GM12878 (cell line): Measurements from ENCODE around the gene RICTOR. TPM values are rescaled to one million over a fixed set of nuclear protein-coding genes. Genes with fewer than 3 reads are reported as not detected.
"Not testable (repeated sequence)": the region's sequence is repeated elsewhere in the genome, so short reads cannot be mapped to it uniquely, and the experiment has no call there.

Experiments used
- ATAC-seq: fragments of 200-7000 bp; cut with Tn5 transposase; 3 replicates; pipeline ENCODE4 v1.9.1; 2020; ENCODE audit warnings: mild to moderate bottlenecking, moderate library complexity
- BruUV-seq: library from RNA; stranded (reverse); fragments of 400-500 nt; replicated peaks from 2 replicates; lab custom pipeline; 2021; lab: Mats Ljungman, UMichigan
- CTCF ChIA-PET: fragments of 300-600 bp; sonication (Branson Sonifier 250); formaldehyde crosslinking; extraction: SDS; loops from one replicate; lab custom pipeline; 2021; ENCODE audit warnings: inconsistent platforms; lab: Yijun Ruan, JAX
- POLR2A ChIA-PET: fragments of 350-600 bp; formaldehyde crosslinking; extraction: SDS; loops from one replicate; lab custom pipeline; 2021; ENCODE audit warnings: inconsistent platforms; lab: Charles Lee
- RAD21 ChIA-PET: fragments of 300-600 bp; sonication (Branson Sonifier 250); formaldehyde crosslinking; loops from one replicate; lab custom pipeline; 2023; ENCODE audit warnings: antibody characterized with exemption; ENCODE audit not compliant: unreplicated experiment; lab: Charles Lee
- SMC1A ChIA-PET: fragments of 300-600 bp; sonication (Branson Sonifier 250); formaldehyde crosslinking; loops from one replicate; lab custom pipeline; 2023; ENCODE audit not compliant: unreplicated experiment, uncharacterized antibody; lab: Charles Lee
- DNase-seq: peaks from one replicate; pipeline ENCODE4 v3.0.0-alpha.2; 2011; ENCODE audit warnings: low read depth, low spot score
- FAIRE-seq: peaks from 3 replicates; lab custom pipeline; 2011; peaks lifted over from hg19 to GRCh38; lab: Jason Lieb, UNC
- H2AFZ ChIP-seq: 2 replicates; pipeline ENCODE4 v1.6.0; 2011; ENCODE audit warnings: low read depth, low read length, control low read depth; ENCODE audit not compliant: control insufficient read depth
- H3K27ac ChIP-seq: 2 replicates; pipeline ENCODE4 v1.5.1; 2011; ENCODE audit warnings: control low read depth; ENCODE audit not compliant: control insufficient read depth, insufficient read depth
- H3K27me3 ChIP-seq, 2 experiments: replicated peaks in 1 of 2; 2 replicates each; pipeline versions ENCODE4 v1.6.0 to v1.6.1; 2011; ENCODE audit warnings: low read length in 1 of 2; ENCODE audit not compliant: control insufficient read depth in 2 of 2, insufficient read depth in 2 of 2
- H3K36me3 ChIP-seq, 2 experiments: 2 replicates each; pipeline ENCODE4 v1.5.1; 2011; ENCODE audit warnings: low read length in 1 of 2; ENCODE audit not compliant: control insufficient read depth in 2 of 2, insufficient read depth in 2 of 2
- H3K4me1 ChIP-seq: 2 replicates; pipeline ENCODE4 v1.6.1; 2011; ENCODE audit warnings: mild to moderate bottlenecking, low read length, moderate library complexity, mixed read lengths; ENCODE audit not compliant: control insufficient read depth, insufficient read depth
- H3K4me2 ChIP-seq: 2 replicates; pipeline ENCODE4 v1.6.0; 2011; ENCODE audit warnings: control low read depth; ENCODE audit not compliant: control insufficient read depth, insufficient read depth
- H3K4me3 ChIP-seq: fragments of 200-600 bp; sonication (generic); 2 replicates; pipeline ENCODE4 v1.5.1; 2016
- H3K79me2 ChIP-seq: 2 replicates; pipeline ENCODE4 v1.6.0; 2011; ENCODE audit warnings: low read length; ENCODE audit not compliant: control insufficient read depth, insufficient read depth
- H3K9ac ChIP-seq: 2 replicates; pipeline ENCODE4 v1.8.0; 2011; ENCODE audit warnings: low read length, control low read depth, mixed read lengths; ENCODE audit not compliant: control insufficient read depth, insufficient read depth
- H3K9me3 ChIP-seq: replicated peaks from 3 replicates; pipeline ENCODE4 v1.5.1; 2011; ENCODE audit warnings: mild to moderate bottlenecking, low read length; ENCODE audit not compliant: control insufficient read depth, insufficient read depth
- H4K20me1 ChIP-seq: 2 replicates; pipeline ENCODE4 v1.6.0; 2011; ENCODE audit not compliant: control insufficient read depth, insufficient read depth
- BCL11A ChIP-seq: IDR thresholded peaks from 2 replicates; pipeline ENCODE4 v1.6.1; 2011; ENCODE audit warnings: low read depth, low read length
- CEBPB ChIP-seq, 2 experiments: fragments of 150-350 bp in 1 of 2; IDR thresholded peaks; 2 replicates each; pipeline ENCODE4 v1.6.1; 2012 to 2014; ENCODE audit warnings: low read depth in 2 of 2, low read length in 2 of 2, borderline replicate concordance in 1 of 2, inconsistent platforms in 1 of 2
- DPF2 ChIP-seq: fragments of 450-650 bp; IDR thresholded peaks from 2 replicates; pipeline ENCODE4 v1.6.1; 2017; ENCODE audit warnings: mild to moderate bottlenecking
- NFIC ChIP-seq: IDR thresholded peaks from 2 replicates; pipeline ENCODE4 v1.6.1; 2012; ENCODE audit warnings: low read depth, mild to moderate bottlenecking, inconsistent platforms, low read length, moderate library complexity
- RUNX3 ChIP-seq: IDR thresholded peaks from 2 replicates; pipeline ENCODE4 v1.6.1; 2012; ENCODE audit warnings: low read length, inconsistent platforms
- SUPT20H ChIP-seq: IDR thresholded peaks from 2 replicates; pipeline ENCODE4 v1.6.1; 2011; ENCODE audit warnings: low read depth, mild to moderate bottlenecking, low read length, moderate library complexity, borderline replicate concordance; ENCODE audit not compliant: control insufficient read depth
- ZSCAN29 ChIP-seq: fragments of 450-650 bp; IDR thresholded peaks from 2 replicates; pipeline ENCODE4 v1.6.1; 2017; ENCODE audit warnings: mild to moderate bottlenecking, moderate library complexity
- WGBS: methylation state at CpG from one replicate; pipeline ENCODE4 v1.1.6; 2016; ENCODE audit warnings: low lambda C conversion rate; ENCODE audit not compliant: insufficient replicate concordance, insufficient coverage; ENCODE audit errors: missing lambda C conversion rate; 5-methylcytosine and 5-hydroxymethylcytosine counted together
- in situ Hi-C: fragments of 300-500 bp; cut with MboI; formaldehyde crosslinking; loops from 9 replicates; pipeline ENCODE4 v1.14.3; 2018; ENCODE audit warnings: mixed read lengths
- intact Hi-C: fragments of 100-400 bp; cut with micrococcal nuclease; formaldehyde crosslinking; loops from one replicate; pipeline ENCODE4 v1.14.2; 2022; ENCODE audit not compliant: unreplicated experiment
- polyA plus RNA-seq, 11 experiments: library from polyadenylated mRNA; depleted of rRNA in 4 of 11; unstranded in 6 of 11; stranded (reverse) in 5 of 11; fragments of >200 nt; fragmentation: Nextera tagmentation in 4 of 11; fragmentation: Illumina TruSeq in 1 of 11; extraction: Ambion mirVana in 4 of 11; extraction: Trizol in 1 of 11; gene quantifications; 1 replicate in 1 of 11; 2 replicates in 10 of 11; pipeline versions ENCODE4 v1.2.1 to v1.2.3, GENCODE V29; 2011 to 2016; ENCODE audit warnings: inconsistent platforms in 2 of 11, missing spikeins in 2 of 11, low read depth in 1 of 11
- total RNA-seq, 4 experiments: library from RNA; depleted of rRNA in 3 of 4; stranded (reverse); fragments of >200 nt in 3 of 4; fragmentation: Illumina TruSeq in 1 of 4; extraction: Trizol in 1 of 4; gene quantifications; 2 replicates each; pipeline versions ENCODE4 v1.2.1 to v1.2.3, GENCODE V29; 2013 to 2021
- TF ChIP-seq, protein P1 (sequence below): fragments of 450-650 bp; IDR thresholded peaks from 2 replicates; pipeline ENCODE4 v1.6.1; 2018; ENCODE audit warnings: mild to moderate bottlenecking, low read depth, moderate library complexity; ENCODE audit not compliant: partially characterized antibody
- TF ChIP-seq, protein P2 (sequence below): IDR thresholded peaks from 2 replicates; pipeline ENCODE4 v1.6.1; 2012; ENCODE audit warnings: low read depth, low read length, improper control_type of control experiment
- TF ChIP-seq, protein P3 (sequence below): fragments of 450-650 bp; IDR thresholded peaks from 2 replicates; pipeline ENCODE4 v1.6.1; 2016; ENCODE audit warnings: mild to moderate bottlenecking

Gene RICTOR
- total and polyA plus RNA-seq, 10 of the 15 experiments (the other 5 are each of a cell fraction or from before 2014, with no cell fraction given) = 2.7 to 23.0 (median 6.9) TPM

DNA sequence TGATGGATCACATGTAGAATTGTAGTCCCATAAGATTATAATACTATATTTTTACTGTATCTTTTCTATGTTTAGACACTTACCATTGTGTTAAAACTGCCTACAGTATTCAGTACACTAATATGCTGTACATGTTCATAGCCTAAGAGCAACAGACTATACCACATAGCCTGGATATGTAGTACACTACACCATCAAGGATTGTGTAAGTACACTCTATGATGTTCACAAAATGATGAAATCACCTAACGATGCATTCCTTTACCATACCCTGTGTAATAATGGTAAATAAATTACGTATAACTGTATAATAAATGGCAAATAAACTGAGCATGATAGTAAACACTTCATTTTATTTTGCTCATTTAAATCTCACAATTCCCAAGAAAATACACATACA is 60.3 kb downstream of the RICTOR start:
- Histone ChIP-seq H3K27me3 (no peaks in the 10 kb centered on the region), H3K9ac (no peak overlapping the region), H3K36me3 (peaks cover 0 to 2% of the 10 kb centered on the region in 2 experiments; a peak in 2 of 4 replicates), H3K4me2 (no peak overlapping the region), H3K27ac (no peak overlapping the region), H3K79me2 (no peaks in the 10 kb centered on the region), H3K4me1 (no peaks in the 10 kb centered on the region), H2AFZ (no peak overlapping the region), H4K20me1 (no peaks in the 10 kb centered on the region), H3K9me3 (peaks cover 17% of the 10 kb centered on the region), H3K4me3 (no peak overlapping the region)
- ChIA-PET POLR2A (no interaction called here), RAD21 (interaction anchor here (1.8 kb wide), 1 partner anchor 67 kb away, joined by 9 read pairs; no protein-coding TSS in a partner anchor), CTCF (interaction anchor here (1.2 to 2.7 kb wide), 2 partner anchors 66 to 92 kb away, joined by 4 to 18 read pairs; no protein-coding TSS in a partner anchor), SMC1A (interaction anchor here (1.0 to 2.6 kb wide), 4 partner anchors 8 to 66 kb away, joined by 3 to 11 read pairs (median 6); no protein-coding TSS in a partner anchor)
- WGBS = 92% methylated on average over 2 of the region's 2 CpGs
- no TSS peak for BruUV-seq
- TF ChIP-seq SUPT20H (no peak), BCL11A (no peak), DPF2 (no peak), CEBPB (IDR thresholded peaks at IDR 0.05; ENCODE audit: borderline replicate concordance in 1 of 2, low read depth in 2 of 2, low read length in 2 of 2) (no peak), ZSCAN29 (no peak), RUNX3 (no peak), NFIC (no peak)
- TF ChIP-seq, protein P1, sequence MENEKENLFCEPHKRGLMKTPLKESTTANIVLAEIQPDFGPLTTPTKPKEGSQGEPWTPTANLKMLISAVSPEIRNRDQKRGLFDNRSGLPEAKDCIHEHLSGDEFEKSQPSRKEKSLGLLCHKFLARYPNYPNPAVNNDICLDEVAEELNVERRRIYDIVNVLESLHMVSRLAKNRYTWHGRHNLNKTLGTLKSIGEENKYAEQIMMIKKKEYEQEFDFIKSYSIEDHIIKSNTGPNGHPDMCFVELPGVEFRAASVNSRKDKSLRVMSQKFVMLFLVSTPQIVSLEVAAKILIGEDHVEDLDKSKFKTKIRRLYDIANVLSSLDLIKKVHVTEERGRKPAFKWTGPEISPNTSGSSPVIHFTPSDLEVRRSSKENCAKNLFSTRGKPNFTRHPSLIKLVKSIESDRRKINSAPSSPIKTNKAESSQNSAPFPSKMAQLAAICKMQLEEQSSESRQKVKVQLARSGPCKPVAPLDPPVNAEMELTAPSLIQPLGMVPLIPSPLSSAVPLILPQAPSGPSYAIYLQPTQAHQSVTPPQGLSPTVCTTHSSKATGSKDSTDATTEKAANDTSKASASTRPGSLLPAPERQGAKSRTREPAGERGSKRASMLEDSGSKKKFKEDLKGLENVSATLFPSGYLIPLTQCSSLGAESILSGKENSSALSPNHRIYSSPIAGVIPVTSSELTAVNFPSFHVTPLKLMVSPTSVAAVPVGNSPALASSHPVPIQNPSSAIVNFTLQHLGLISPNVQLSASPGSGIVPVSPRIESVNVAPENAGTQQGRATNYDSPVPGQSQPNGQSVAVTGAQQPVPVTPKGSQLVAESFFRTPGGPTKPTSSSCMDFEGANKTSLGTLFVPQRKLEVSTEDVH = no peak
- TF ChIP-seq, protein P2, sequence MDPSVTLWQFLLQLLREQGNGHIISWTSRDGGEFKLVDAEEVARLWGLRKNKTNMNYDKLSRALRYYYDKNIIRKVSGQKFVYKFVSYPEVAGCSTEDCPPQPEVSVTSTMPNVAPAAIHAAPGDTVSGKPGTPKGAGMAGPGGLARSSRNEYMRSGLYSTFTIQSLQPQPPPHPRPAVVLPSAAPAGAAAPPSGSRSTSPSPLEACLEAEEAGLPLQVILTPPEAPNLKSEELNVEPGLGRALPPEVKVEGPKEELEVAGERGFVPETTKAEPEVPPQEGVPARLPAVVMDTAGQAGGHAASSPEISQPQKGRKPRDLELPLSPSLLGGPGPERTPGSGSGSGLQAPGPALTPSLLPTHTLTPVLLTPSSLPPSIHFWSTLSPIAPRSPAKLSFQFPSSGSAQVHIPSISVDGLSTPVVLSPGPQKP = no peak
- TF ChIP-seq, protein P3, sequence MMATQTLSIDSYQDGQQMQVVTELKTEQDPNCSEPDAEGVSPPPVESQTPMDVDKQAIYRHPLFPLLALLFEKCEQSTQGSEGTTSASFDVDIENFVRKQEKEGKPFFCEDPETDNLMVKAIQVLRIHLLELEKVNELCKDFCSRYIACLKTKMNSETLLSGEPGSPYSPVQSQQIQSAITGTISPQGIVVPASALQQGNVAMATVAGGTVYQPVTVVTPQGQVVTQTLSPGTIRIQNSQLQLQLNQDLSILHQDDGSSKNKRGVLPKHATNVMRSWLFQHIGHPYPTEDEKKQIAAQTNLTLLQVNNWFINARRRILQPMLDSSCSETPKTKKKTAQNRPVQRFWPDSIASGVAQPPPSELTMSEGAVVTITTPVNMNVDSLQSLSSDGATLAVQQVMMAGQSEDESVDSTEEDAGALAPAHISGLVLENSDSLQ = no peak
- in situ Hi-C loops = no loop called here
- DNase-seq (no peak), ATAC-seq (no peak), FAIRE-seq (no peak)
- intact Hi-C loops = no loop called here

DNA sequence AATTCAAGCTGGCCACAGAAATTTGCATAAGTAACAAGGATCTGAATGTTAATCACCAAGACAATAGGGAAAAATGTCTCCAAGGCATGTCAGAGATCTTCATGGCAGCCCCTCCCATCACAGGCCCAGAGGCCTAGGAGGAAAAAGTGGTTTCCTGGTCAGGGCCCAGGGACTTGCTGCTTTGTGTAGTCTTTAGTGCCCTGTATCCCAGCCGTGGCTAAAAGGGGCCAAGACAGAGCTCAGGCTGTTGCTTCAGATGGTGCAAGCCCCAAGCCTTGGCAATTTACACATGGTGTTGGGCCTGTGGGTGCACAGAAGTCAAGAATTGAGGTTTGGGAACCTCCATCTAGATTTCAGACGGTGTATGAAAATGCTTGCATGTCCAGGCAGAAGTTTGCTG is 63.2 kb downstream of the RICTOR start:
- intact Hi-C loops, POLR2A ChIA-PET, RAD21 ChIA-PET, H3K79me2 ChIP-seq, H2AFZ ChIP-seq, H3K27ac ChIP-seq, H3K4me3 ChIP-seq, H3K4me2 ChIP-seq, H3K36me3 ChIP-seq, H3K27me3 ChIP-seq, FAIRE-seq, in situ Hi-C loops, SMC1A ChIA-PET, DNase-seq, BruUV-seq, H3K4me1 ChIP-seq, CTCF ChIA-PET, H3K9ac ChIP-seq, H4K20me1 ChIP-seq, ATAC-seq: not testable (repeated sequence)
- H3K9me3 ChIP-seq = peaks cover 17% of the 10 kb centered on the region
- 96% methylated on average over 2 of the region's 2 CpGs for WGBS
